ENCODE results near the gene CARS2.
"Not testable (repeated sequence)": the region's sequence is repeated elsewhere in the genome, so short reads cannot be mapped to it uniquely, and the experiment has no call there.

Gene CARS2

DNA sequence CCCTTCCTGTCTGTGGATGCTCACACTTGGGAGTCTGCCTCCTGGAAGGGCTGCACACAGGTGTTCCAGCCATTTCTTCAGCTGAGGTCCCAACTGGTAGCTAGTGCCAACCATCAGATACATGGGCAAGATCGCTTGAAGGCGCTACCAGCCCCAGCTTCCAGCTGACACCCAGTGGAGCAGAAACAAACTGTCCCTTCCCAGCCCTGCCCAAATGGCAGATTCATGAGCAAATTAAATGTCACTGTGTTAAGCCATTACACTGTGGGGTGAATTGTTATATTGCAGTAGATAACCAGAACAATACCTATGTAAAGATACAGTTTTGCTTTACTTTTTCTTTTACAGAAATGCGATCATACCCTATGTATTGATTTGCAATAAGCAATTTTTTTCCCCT lies 25.2 kb upstream of the CARS2 start:
- no peak for DNase-seq
- H3K27me3 ChIP-seq (replicated peaks in 2 of 5; ENCODE audit: control insufficient read depth in 4 of 5, insufficient read depth in 5 of 5, low read length in 4 of 5), result no peaks in the 10 kb centered on the region
- POLR2A ChIA-PET, result no interaction called here
- H3K27ac ChIP-seq (ENCODE audit: insufficient read depth in 1 of 2, low read depth in 1 of 2, low read length in 2 of 2, poor library complexity in 1 of 2, severe bottlenecking in 2 of 2), result no peak overlapping the region
- H3K4me1 ChIP-seq (ENCODE audit: control extremely low read depth in 1 of 4, control insufficient read depth in 4 of 4, insufficient read depth in 4 of 4, low read length in 3 of 4), result no peaks in the 10 kb centered on the region
- H3K36me3 ChIP-seq (ENCODE audit: control insufficient read depth in 4 of 4, insufficient read depth in 4 of 4, low read length in 3 of 4), result no peaks in the 10 kb centered on the region
- no peaks in the 10 kb centered on the region for H3K9me3 ChIP-seq (ENCODE audit: control extremely low read depth in 1 of 5, control insufficient read depth in 4 of 5, insufficient read depth in 2 of 5, low read depth in 1 of 5, low read length in 4 of 5)
- H3K4me3 ChIP-seq (ENCODE audit: control insufficient read depth in 1 of 7, extremely low read depth in 1 of 7, insufficient read depth in 4 of 7, low read depth in 2 of 7, low read length in 6 of 7), result no peak overlapping the region
- WGBS (ENCODE audit: insufficient coverage), result 100% methylated on average over 3 of the region's 3 CpGs
- CTCF ChIA-PET, result no interaction called here

DNA sequence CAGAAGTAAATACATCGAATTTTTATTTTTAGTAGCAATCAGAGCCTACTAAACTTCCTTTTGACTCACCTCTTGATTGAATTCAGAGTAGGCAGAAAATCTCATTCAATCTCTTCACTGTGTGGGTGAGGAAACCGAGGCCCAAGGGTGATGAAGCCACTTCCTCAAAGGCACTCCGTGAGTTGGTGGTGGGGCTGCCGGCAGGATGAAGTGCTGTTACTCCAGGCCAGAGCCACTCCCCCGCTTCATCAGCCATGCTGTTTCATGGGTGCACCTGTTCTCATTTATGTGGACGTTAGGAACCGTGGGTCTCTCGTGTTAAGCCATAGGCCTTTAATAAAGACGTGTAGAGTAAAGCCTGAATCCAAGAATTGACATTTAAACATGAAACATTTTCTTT lies 20.8 kb upstream of the CARS2 start:
- H3K9me3 ChIP-seq (ENCODE audit: control extremely low read depth in 1 of 5, control insufficient read depth in 4 of 5, insufficient read depth in 2 of 5, low read depth in 1 of 5, low read length in 4 of 5), result no peaks in the 10 kb centered on the region
- H3K4me3 ChIP-seq (ENCODE audit: control insufficient read depth in 1 of 7, extremely low read depth in 1 of 7, insufficient read depth in 4 of 7, low read depth in 2 of 7, low read length in 6 of 7), result no peak overlapping the region
- H3K27me3 ChIP-seq (replicated peaks in 2 of 5; ENCODE audit: control insufficient read depth in 4 of 5, insufficient read depth in 5 of 5, low read length in 4 of 5), result no peaks in the 10 kb centered on the region
- ChIA-PET POLR2A (no interaction called here), CTCF (no interaction called here)
- no peak overlapping the region for H3K27ac ChIP-seq (ENCODE audit: insufficient read depth in 1 of 2, low read depth in 1 of 2, low read length in 2 of 2, poor library complexity in 1 of 2, severe bottlenecking in 2 of 2)
- no peaks in the 10 kb centered on the region for H3K4me1 ChIP-seq (ENCODE audit: control extremely low read depth in 1 of 4, control insufficient read depth in 4 of 4, insufficient read depth in 4 of 4, low read length in 3 of 4)
- no peak for DNase-seq
- WGBS (ENCODE audit: insufficient coverage), result 94% methylated on average over 7 of the region's 9 CpGs
- H3K36me3 ChIP-seq (ENCODE audit: control insufficient read depth in 4 of 4, insufficient read depth in 4 of 4, low read length in 3 of 4), result peaks cover 0 to 1% (median 0%) of the 10 kb centered on the region in 4 experiments

DNA sequence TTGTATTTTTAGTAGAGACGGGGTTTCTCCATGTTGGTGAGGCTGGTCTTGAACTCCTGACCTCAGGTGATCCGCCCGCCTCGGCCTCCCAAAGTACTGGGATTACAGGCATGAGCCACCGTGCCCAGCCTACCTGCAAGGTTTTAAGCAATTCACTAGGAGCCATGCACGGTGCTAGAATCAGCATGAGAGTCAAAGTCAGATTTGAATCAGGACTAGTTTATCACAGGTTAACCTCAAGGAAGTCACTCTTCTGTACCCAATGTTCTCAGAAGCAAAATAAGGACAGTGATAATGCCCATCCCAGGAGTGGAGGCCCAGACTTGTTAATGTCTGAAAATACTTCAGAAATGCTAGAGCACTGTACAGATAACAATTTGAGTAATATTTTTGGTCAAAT lies 20.2 kb upstream of the CARS2 start:
- H3K4me3 ChIP-seq (ENCODE audit: control insufficient read depth in 1 of 7, extremely low read depth in 1 of 7, insufficient read depth in 4 of 7, low read depth in 2 of 7, low read length in 6 of 7); H3K4me1 ChIP-seq (ENCODE audit: control extremely low read depth in 1 of 4, control insufficient read depth in 4 of 4, insufficient read depth in 4 of 4, low read length in 3 of 4); H3K27me3 ChIP-seq (replicated peaks in 2 of 5; ENCODE audit: control insufficient read depth in 4 of 5, insufficient read depth in 5 of 5, low read length in 4 of 5); H3K9me3 ChIP-seq (ENCODE audit: control extremely low read depth in 1 of 5, control insufficient read depth in 4 of 5, insufficient read depth in 2 of 5, low read depth in 1 of 5, low read length in 4 of 5); CTCF ChIA-PET; POLR2A ChIA-PET; H3K27ac ChIP-seq (ENCODE audit: insufficient read depth in 1 of 2, low read depth in 1 of 2, low read length in 2 of 2, poor library complexity in 1 of 2, severe bottlenecking in 2 of 2); DNase-seq; H3K36me3 ChIP-seq (ENCODE audit: control insufficient read depth in 4 of 4, insufficient read depth in 4 of 4, low read length in 3 of 4): not testable (repeated sequence)
- WGBS (ENCODE audit: insufficient coverage), result 96% methylated on average over 6 of the region's 6 CpGs

DNA sequence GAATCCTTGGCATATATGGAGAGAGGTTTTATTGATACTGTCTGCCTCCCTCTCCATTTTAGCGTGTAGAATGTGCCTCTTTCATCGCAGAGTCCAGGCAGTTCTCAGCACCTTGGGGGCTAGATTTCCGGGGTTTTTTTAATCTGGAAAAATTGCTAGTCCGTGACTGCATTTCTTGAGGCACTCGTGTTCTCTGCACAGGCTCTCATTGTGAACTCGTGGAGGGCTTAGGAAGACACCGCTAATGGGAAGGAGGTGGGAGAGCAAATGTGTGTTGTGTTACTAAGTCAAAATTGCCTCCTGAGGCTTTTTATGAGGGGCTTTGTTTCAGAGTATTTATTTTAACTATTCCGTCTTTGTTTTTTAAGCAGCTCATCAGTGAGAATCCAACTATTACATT lies 17.7 kb upstream of the CARS2 start:
- Histone ChIP-seq H3K27ac (ENCODE audit: insufficient read depth in 1 of 2, low read depth in 1 of 2, low read length in 2 of 2, poor library complexity in 1 of 2, severe bottlenecking in 2 of 2) (no peak overlapping the region), H3K27me3 (replicated peaks in 2 of 5; ENCODE audit: control insufficient read depth in 4 of 5, insufficient read depth in 5 of 5, low read length in 4 of 5) (no peaks in the 10 kb centered on the region), H3K4me1 (ENCODE audit: control extremely low read depth in 1 of 4, control insufficient read depth in 4 of 4, insufficient read depth in 4 of 4, low read length in 3 of 4) (no peaks in the 10 kb centered on the region), H3K9me3 (ENCODE audit: control extremely low read depth in 1 of 5, control insufficient read depth in 4 of 5, insufficient read depth in 2 of 5, low read depth in 1 of 5, low read length in 4 of 5) (no peaks in the 10 kb centered on the region), H3K4me3 (ENCODE audit: control insufficient read depth in 1 of 7, extremely low read depth in 1 of 7, insufficient read depth in 4 of 7, low read depth in 2 of 7, low read length in 6 of 7) (no peak overlapping the region), H3K36me3 (ENCODE audit: control insufficient read depth in 4 of 4, insufficient read depth in 4 of 4, low read length in 3 of 4) (peaks cover 0 to 12% (median 8%) of the 10 kb centered on the region in 4 experiments)
- CTCF ChIA-PET, result interaction anchor here (0.6 to 1.7 kb wide), 3 partner anchors 17 to 1186 kb away, joined by 3 read pairs; no protein-coding TSS in a partner anchor
- 98% methylated on average over 5 of the region's 8 CpGs for WGBS (ENCODE audit: insufficient coverage)
- POLR2A ChIA-PET, result no interaction called here
- DNase-seq, result no peak

DNA sequence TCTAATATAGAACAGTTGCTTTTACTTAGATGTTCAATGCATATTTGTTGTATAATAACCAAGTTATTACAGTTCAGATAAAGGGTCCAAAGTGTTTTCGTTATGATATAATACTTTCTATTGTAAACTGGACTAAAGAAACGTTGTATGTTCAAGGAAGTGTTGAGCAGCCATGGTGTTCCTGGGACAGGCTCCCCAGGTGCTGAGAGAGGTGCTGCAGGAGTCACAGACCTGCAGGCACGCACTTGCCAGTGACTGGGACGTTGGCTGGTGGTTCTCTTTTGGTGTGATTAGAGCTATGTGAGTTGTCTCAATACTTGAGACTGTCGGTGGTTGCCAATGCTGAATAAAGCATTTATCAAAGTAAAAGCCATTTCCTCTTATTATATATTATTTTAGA lies 17.1 kb upstream of the CARS2 start:
- ChIA-PET POLR2A (no interaction called here), CTCF (interaction anchor here (1.7 kb wide), 1 partner anchor 20 kb away, joined by 3 read pairs; no protein-coding TSS in a partner anchor)
- H3K27me3 ChIP-seq (replicated peaks in 2 of 5; ENCODE audit: control insufficient read depth in 4 of 5, insufficient read depth in 5 of 5, low read length in 4 of 5), result no peaks in the 10 kb centered on the region
- no peaks in the 10 kb centered on the region for H3K9me3 ChIP-seq (ENCODE audit: control extremely low read depth in 1 of 5, control insufficient read depth in 4 of 5, insufficient read depth in 2 of 5, low read depth in 1 of 5, low read length in 4 of 5)
- no peak for DNase-seq
- no peak overlapping the region for H3K27ac ChIP-seq (ENCODE audit: insufficient read depth in 1 of 2, low read depth in 1 of 2, low read length in 2 of 2, poor library complexity in 1 of 2, severe bottlenecking in 2 of 2)
- peaks cover 0 to 12% (median 8%) of the 10 kb centered on the region in 4 experiments for H3K36me3 ChIP-seq (ENCODE audit: control insufficient read depth in 4 of 4, insufficient read depth in 4 of 4, low read length in 3 of 4)
- no peak overlapping the region for H3K4me3 ChIP-seq (ENCODE audit: control insufficient read depth in 1 of 7, extremely low read depth in 1 of 7, insufficient read depth in 4 of 7, low read depth in 2 of 7, low read length in 6 of 7)
- H3K4me1 ChIP-seq (ENCODE audit: control extremely low read depth in 1 of 4, control insufficient read depth in 4 of 4, insufficient read depth in 4 of 4, low read length in 3 of 4), result no peaks in the 10 kb centered on the region
- 92% methylated on average over 2 of the region's 5 CpGs for WGBS (ENCODE audit: insufficient coverage)

DNA sequence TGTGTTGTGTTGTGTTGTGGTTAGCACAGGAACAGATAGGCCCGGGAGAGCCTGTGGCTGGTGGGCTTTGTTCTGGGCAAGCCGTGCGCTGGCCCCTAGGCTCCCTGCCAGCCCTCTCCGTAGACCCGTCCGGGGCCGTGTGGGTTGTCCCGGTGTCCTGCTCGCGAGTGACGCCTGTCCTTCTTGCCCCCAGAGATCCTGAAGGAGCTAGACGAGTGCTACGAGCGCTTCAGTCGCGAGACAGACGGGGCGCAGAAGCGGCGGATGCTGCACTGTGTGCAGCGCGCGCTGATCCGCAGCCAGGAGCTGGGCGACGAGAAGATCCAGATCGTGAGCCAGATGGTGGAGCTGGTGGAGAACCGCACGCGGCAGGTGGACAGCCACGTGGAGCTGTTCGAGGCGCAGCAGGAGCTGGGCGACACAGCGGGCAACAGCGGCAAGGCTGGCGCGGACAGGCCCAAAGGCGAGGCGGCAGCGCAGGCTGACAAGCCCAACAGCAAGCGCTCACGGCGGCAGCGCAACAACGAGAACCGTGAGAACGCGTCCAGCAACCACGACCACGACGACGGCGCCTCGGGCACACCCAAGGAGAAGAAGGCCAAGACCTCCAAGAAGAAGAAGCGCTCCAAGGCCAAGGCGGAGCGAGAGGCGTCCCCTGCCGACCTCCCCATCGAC lies 13.3 kb upstream of the CARS2 start:
- POLR2A ChIA-PET, result no interaction called here
- Histone ChIP-seq H3K27me3 (replicated peaks in 2 of 5; ENCODE audit: control insufficient read depth in 4 of 5, insufficient read depth in 5 of 5, low read length in 4 of 5) (no peaks in the 10 kb centered on the region), H3K4me1 (ENCODE audit: control extremely low read depth in 1 of 4, control insufficient read depth in 4 of 4, insufficient read depth in 4 of 4, low read length in 3 of 4) (peaks cover 0 to 16% (median 14%) of the 10 kb centered on the region in 4 experiments), H3K9me3 (ENCODE audit: control extremely low read depth in 1 of 5, control insufficient read depth in 4 of 5, insufficient read depth in 2 of 5, low read depth in 1 of 5, low read length in 4 of 5) (no peaks in the 10 kb centered on the region), H3K27ac (ENCODE audit: insufficient read depth in 1 of 2, low read depth in 1 of 2, low read length in 2 of 2, poor library complexity in 1 of 2, severe bottlenecking in 2 of 2) (no peak overlapping the region), H3K36me3 (ENCODE audit: control insufficient read depth in 4 of 4, insufficient read depth in 4 of 4, low read length in 3 of 4) (peaks cover 0 to 12% (median 8%) of the 10 kb centered on the region in 4 experiments), H3K4me3 (ENCODE audit: control insufficient read depth in 1 of 7, extremely low read depth in 1 of 7, insufficient read depth in 4 of 7, low read depth in 2 of 7, low read length in 6 of 7) (no peak overlapping the region)
- 98% methylated on average over 61 of the region's 61 CpGs for WGBS (ENCODE audit: insufficient coverage)
- CTCF ChIA-PET, result interaction anchor here (2.8 kb wide), 1 partner anchor 36 kb away, joined by 10 read pairs; no protein-coding TSS in a partner anchor
- DNase-seq, result no peak

DNA sequence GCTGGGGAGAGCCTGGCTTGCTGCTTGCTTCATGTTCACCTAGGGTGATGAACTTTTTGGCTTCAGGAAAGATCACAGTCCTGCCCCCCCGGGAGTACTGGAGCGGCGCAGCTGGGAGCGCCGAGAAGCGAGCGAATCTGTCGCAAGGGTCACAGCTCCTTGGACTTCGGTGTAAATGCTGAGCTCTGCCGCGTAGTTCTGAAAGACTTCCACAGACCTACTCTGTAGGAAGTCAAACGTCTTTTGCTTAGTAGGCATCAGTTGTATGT lies 10.3 kb upstream of the CARS2 start:
- peaks cover 7 to 26% (median 22%) of the 10 kb centered on the region in 4 experiments for H3K4me1 ChIP-seq (ENCODE audit: control extremely low read depth in 1 of 4, control insufficient read depth in 4 of 4, insufficient read depth in 4 of 4, low read length in 3 of 4)
- peaks cover 0 to 12% (median 5%) of the 10 kb centered on the region in 4 experiments for H3K36me3 ChIP-seq (ENCODE audit: control insufficient read depth in 4 of 4, insufficient read depth in 4 of 4, low read length in 3 of 4)
- H3K9me3 ChIP-seq (ENCODE audit: control extremely low read depth in 1 of 5, control insufficient read depth in 4 of 5, insufficient read depth in 2 of 5, low read depth in 1 of 5, low read length in 4 of 5), result no peaks in the 10 kb centered on the region
- peak overlapping the region; percentile 77 to 96 (median 92) for H3K4me3 ChIP-seq (ENCODE audit: control insufficient read depth in 1 of 7, extremely low read depth in 1 of 7, insufficient read depth in 4 of 7, low read depth in 2 of 7, low read length in 6 of 7)
- H3K27ac ChIP-seq (ENCODE audit: insufficient read depth in 1 of 2, low read depth in 1 of 2, low read length in 2 of 2, poor library complexity in 1 of 2, severe bottlenecking in 2 of 2), result peak overlapping the region; percentile 54 to 79
- POLR2A ChIA-PET, result no interaction called here
- peak in 2 of 3 donors; percentile 20 to 30 for DNase-seq
- CTCF ChIA-PET, result interaction anchor here (0.8 to 3.2 kb wide), 6 partner anchors 11 to 213 kb away, joined by 3 to 10 read pairs (median 4); partner anchors contain the start of gene CARS2
- 0% methylated on average over 11 of the region's 12 CpGs for WGBS (ENCODE audit: insufficient coverage)
- H3K27me3 ChIP-seq (replicated peaks in 2 of 5; ENCODE audit: control insufficient read depth in 4 of 5, insufficient read depth in 5 of 5, low read length in 4 of 5), result no peaks in the 10 kb centered on the region
